ENCODE data around the gene CDA. TPM values are rescaled to one million over a fixed set of nuclear protein-coding genes. Genes with fewer than 3 reads are reported as not detected.
A peak's percentile ranks its signal among the peaks of the same experiment; 100 is the strongest.

CDA gene
- total and polyA plus RNA-seq, 2 experiments from 2014 or later, result 2.5 to 13.6 TPM

- no peak for TF ChIP-seq ZNF462 (CRISPR knock-in tag; IDR thresholded peaks at IDR 0.05)
These were observed 51.3 kb downstream of the CDA start (continued) for GRCh38 chr1:20640183-20640597.

- 0 out of 2 replicates have a peak overlapping the region, but pooled peaks have one; percentile 4 for H3K4me2 ChIP-seq
- peak; percentile 82 for ATAC-seq
These were observed 53.1 kb downstream of the CDA start for GRCh38 chr1:20641975-20642374.

More at GRCh38 chr1:20641975-20642374, 53.1 kb downstream of the CDA start:
- no peak for DNase-seq (ENCODE audit: low spot score)
- TF ChIP-seq CREB1 (CRISPR knock-in tag; IDR thresholded peaks at IDR 0.05; ENCODE audit: low read depth) (no peak), STAT1 (IDR thresholded peaks at IDR 0.05; ENCODE audit: unreplicated experiment) (no peak), EZH2phosphoT487 (IDR thresholded peaks at IDR 0.05; ENCODE audit: unreplicated experiment) (no peak), ETS1 (IDR thresholded peaks at IDR 0.05) (no peak), POLR2AphosphoS5 (IDR thresholded peaks at IDR 0.05; ENCODE audit: low read depth) (no peak), EZH2 (IDR thresholded peaks at IDR 0.05; ENCODE audit: low read depth, unreplicated experiment) (no peak), ZNF462 (CRISPR knock-in tag; IDR thresholded peaks at IDR 0.05) (no peak), NANOG (IDR thresholded peaks at IDR 0.05; ENCODE audit: borderline replicate concordance) (no peak), JUNB (IDR thresholded peaks at IDR 0.05; ENCODE audit: unreplicated experiment) (no peak)
- no peak overlapping the region for H3K27ac Mint-ChIP-seq
- H3K36me3 Mint-ChIP-seq (ENCODE audit: low read depth), result no peaks in the 10 kb centered on the region; the same call in 2 of the 3 replicates
- H3K4me3 Mint-ChIP-seq, result no peak overlapping the region
- no peaks in the 10 kb centered on the region for H3K4me1 ChIP-seq (ENCODE audit: insufficient read depth)
- H3K27ac ChIP-seq (ENCODE audit: low read depth), result no peak overlapping the region
- no peak overlapping the region for H2AFZ ChIP-seq
- no peaks in the 10 kb centered on the region for H3K9me3 Mint-ChIP-seq
- no peak overlapping the region for H3K4me3 ChIP-seq
- no peaks in the 10 kb centered on the region for H3K36me3 ChIP-seq (ENCODE audit: insufficient read depth)
- H3K4me1 Mint-ChIP-seq, result peaks cover 12% of the 10 kb centered on the region; the same call in 2 of the 3 replicates
- no peaks in the 10 kb centered on the region for H3K9me2 ChIP-seq (ENCODE audit: insufficient read depth)
- H3F3A ChIP-seq (replicated peaks; ENCODE audit: low read depth), result no peaks in the 10 kb centered on the region
- 0 out of 2 replicates have a peak, but pooled peaks cover 2% of the 10 kb centered on the region for H4K20me1 ChIP-seq (replicated peaks; ENCODE audit: insufficient read depth)
- no peaks in the 10 kb centered on the region for H3K79me2 ChIP-seq (replicated peaks; ENCODE audit: insufficient read depth)
- H3K27me3 ChIP-seq (ENCODE audit: insufficient read depth), result no peaks in the 10 kb centered on the region
- peaks cover 4% of the 10 kb centered on the region for H3K27me3 Mint-ChIP-seq (ENCODE audit: insufficient read depth, low read depth, poor library complexity)

Data from GM23338 (cell line).